ENCODE results near the gene SMG6.
A peak's percentile ranks its signal among the peaks of the same experiment; 100 is the strongest.

The SMG6 gene

DNA sequence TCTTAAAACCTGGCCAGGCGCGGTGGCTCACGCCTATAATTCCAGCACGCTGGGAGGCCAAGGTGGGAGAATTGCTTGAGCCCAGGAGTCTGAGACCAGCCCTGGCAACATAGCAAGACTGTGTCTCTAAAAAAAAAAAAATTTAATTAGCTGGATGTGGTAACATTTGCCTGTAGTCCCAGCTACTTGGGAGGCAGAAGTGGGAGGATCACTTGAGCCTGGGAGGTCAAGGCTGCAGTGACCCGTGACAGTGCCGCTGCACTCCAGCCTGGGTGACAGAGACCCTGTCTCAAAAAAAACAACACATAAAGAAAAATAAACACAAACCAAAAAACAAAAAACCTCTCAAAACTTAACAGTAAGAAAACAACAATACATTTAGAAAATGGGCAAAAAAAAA lies 106.3 kb downstream of the SMG6 start:
- Histone ChIP-seq H3K36me3 (ENCODE audit: control insufficient read depth, insufficient read depth, low read length) (0 out of 2 replicates have a peak, but pooled peaks cover 5% of the 10 kb centered on the region), H3K27me3 (ENCODE audit: control insufficient read depth, insufficient read depth, low read length) (no peaks in the 10 kb centered on the region), H3K4me3 (ENCODE audit: low read depth, low read length) (no peak overlapping the region), H3K9me3 (ENCODE audit: control insufficient read depth, insufficient read depth, low read length) (no peaks in the 10 kb centered on the region), H3K4me1 (ENCODE audit: control insufficient read depth, insufficient read depth, low read length) (peaks cover 11% of the 10 kb centered on the region), H3K27ac (ENCODE audit: low read depth, low read length) (no peak overlapping the region), H3K9ac (ENCODE audit: low read depth, low read length) (no peak overlapping the region)

DNA sequence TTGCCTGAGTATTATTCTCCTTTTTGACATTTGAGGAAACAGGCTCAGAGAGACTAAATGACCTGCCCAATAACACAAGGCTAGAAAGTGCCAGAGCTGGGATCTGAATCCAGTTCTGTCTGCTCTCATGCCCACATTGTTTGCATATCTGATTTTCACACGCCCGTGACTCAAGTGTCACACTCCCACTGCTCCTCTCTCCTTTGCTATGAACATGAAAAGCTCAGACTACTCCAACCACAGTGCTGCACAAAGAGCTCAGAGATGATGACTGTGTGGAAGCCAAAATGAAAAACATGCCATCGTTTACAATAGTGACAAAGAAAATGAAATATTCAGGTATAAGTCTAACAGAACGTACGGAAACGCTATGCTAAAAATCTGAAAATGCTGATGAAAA lies 107.9 kb downstream of the SMG6 start:
- no peak overlapping the region for H3K4me3 ChIP-seq (ENCODE audit: low read depth, low read length)
- no peaks in the 10 kb centered on the region for H3K27me3 ChIP-seq (ENCODE audit: control insufficient read depth, insufficient read depth, low read length)
- no peaks in the 10 kb centered on the region for H3K9me3 ChIP-seq (ENCODE audit: control insufficient read depth, insufficient read depth, low read length)
- H3K9ac ChIP-seq (ENCODE audit: low read depth, low read length), result no peak overlapping the region
- H3K36me3 ChIP-seq (ENCODE audit: control insufficient read depth, insufficient read depth, low read length), result 0 out of 2 replicates have a peak, but pooled peaks cover 5% of the 10 kb centered on the region
- H3K4me1 ChIP-seq (ENCODE audit: control insufficient read depth, insufficient read depth, low read length), result peaks cover 16% of the 10 kb centered on the region
- no peak overlapping the region for H3K27ac ChIP-seq (ENCODE audit: low read depth, low read length)

DNA sequence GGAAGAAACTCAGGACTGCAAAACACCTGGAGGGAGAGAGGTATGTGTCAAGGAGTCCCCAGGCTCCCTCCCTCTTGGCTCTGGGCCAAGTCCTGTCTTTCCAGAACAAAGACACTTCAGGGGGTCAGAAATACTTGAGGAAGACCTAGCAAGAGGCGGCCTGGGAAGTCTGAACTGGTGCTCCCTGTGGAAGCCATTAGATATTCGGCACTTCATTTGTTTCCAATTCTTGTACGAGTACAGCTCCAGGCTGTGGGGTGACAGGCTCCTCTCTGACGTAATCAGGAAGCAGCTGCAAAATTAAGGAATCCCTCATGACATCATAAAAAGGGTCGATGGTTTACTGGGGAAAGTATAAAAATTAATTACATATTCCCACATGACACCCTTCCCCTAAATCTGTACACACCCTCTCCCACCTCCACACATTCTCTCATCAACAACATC lies 108.7 kb downstream of the SMG6 start:
- no peaks in the 10 kb centered on the region for H3K27me3 ChIP-seq (ENCODE audit: control insufficient read depth, insufficient read depth, low read length)
- no peaks in the 10 kb centered on the region for H3K9me3 ChIP-seq (ENCODE audit: control insufficient read depth, insufficient read depth, low read length)
- no peak overlapping the region for H3K9ac ChIP-seq (ENCODE audit: low read depth, low read length)
- H3K36me3 ChIP-seq (ENCODE audit: control insufficient read depth, insufficient read depth, low read length), result 0 out of 2 replicates have a peak, but pooled peaks cover 5% of the 10 kb centered on the region
- peaks cover 16% of the 10 kb centered on the region for H3K4me1 ChIP-seq (ENCODE audit: control insufficient read depth, insufficient read depth, low read length)
- H3K4me3 ChIP-seq (ENCODE audit: low read depth, low read length), result no peak overlapping the region
- H3K27ac ChIP-seq (ENCODE audit: low read depth, low read length), result peak overlapping the region; percentile 65

DNA sequence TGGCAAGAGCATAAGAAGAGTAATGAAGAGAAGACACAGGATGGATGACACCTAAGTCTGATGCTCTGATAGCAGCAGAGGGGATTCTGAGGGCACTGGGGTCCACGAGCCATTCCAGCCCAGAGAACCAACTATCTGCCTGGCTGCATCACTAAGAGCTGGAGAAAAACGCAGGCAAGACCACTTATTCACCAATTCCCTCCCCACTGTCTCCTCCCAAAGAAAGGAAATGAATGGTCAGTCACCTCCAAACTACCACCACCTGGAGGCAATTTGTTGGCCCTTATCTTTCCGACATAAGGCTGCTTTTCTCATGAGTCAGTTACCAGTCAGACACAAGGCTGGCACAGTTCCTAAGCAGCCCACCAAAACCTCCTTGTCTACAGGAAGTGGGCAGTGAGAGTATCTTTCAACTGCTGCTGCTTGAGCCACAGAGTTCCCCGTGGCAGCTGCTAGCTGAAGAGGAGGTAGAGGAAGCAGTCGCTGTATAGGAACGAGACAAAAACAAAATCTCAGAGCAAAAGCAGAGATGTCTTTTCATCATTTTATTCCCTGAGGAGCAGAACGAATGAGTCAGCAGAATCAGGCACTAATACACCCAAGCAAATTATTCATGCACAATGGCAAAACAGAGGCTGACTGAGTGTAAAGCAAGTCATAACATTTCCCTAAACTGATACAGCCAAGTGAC lies 111.1 kb downstream of the SMG6 start:
- no peak overlapping the region for H3K9ac ChIP-seq (ENCODE audit: low read depth, low read length)
- 0 out of 2 replicates have a peak, but pooled peaks cover 5% of the 10 kb centered on the region for H3K36me3 ChIP-seq (ENCODE audit: control insufficient read depth, insufficient read depth, low read length)
- H3K4me3 ChIP-seq (ENCODE audit: low read depth, low read length), result no peak overlapping the region
- peaks cover 16% of the 10 kb centered on the region for H3K4me1 ChIP-seq (ENCODE audit: control insufficient read depth, insufficient read depth, low read length)
- H3K27ac ChIP-seq (ENCODE audit: low read depth, low read length), result no peak overlapping the region
- H3K9me3 ChIP-seq (ENCODE audit: control insufficient read depth, insufficient read depth, low read length), result no peaks in the 10 kb centered on the region
- H3K27me3 ChIP-seq (ENCODE audit: control insufficient read depth, insufficient read depth, low read length), result no peaks in the 10 kb centered on the region

DNA sequence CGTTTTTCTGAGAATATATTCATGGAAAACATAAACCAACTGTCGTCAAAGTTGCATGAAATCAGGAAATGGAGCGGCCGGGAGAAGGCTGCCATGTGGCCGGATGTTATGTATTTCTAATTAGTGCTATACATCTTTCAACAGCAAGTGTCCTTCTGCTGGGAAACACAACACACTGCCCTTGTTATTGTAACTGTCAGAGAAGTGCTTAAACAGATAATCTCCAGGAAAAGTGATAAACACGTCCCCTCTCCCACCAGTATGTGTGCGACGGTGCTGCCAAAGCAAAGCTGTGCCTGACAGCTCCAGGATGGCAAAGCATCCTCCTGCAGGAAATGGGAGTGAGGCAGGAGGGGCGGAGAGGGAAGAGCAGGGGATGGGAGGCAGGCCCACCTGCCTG lies 111.8 kb downstream of the SMG6 start:
- H3K27ac ChIP-seq (ENCODE audit: low read depth, low read length), result no peak overlapping the region
- H3K9me3 ChIP-seq (ENCODE audit: control insufficient read depth, insufficient read depth, low read length), result no peaks in the 10 kb centered on the region
- H3K36me3 ChIP-seq (ENCODE audit: control insufficient read depth, insufficient read depth, low read length), result peaks cover 10% of the 10 kb centered on the region
- H3K27me3 ChIP-seq (ENCODE audit: control insufficient read depth, insufficient read depth, low read length), result no peaks in the 10 kb centered on the region
- no peak overlapping the region for H3K4me3 ChIP-seq (ENCODE audit: low read depth, low read length)
- peaks cover 16% of the 10 kb centered on the region for H3K4me1 ChIP-seq (ENCODE audit: control insufficient read depth, insufficient read depth, low read length)
- H3K9ac ChIP-seq (ENCODE audit: low read depth, low read length), result no peak overlapping the region

DNA sequence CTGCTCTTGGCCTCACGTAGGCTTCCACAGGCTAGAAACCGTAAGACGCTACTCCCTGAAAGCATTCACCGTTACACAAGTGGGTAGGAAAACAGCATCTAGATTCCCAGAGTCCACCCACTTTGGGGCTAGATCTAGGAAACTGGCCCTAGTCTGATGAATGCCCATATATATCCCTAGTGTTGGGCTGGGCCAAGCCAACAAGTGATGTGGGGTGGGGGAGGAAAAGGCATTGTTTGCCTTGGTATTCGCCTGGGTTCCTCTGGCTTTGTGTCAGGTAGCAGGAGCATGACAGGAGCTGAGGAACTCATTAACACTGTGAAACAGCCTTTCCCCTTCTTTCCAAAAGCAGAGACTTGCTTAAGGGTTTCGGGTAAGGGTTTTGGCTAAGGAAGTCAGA lies 112.4 kb downstream of the SMG6 start:
- Histone ChIP-seq H3K9me3 (ENCODE audit: control insufficient read depth, insufficient read depth, low read length) (no peaks in the 10 kb centered on the region), H3K36me3 (ENCODE audit: control insufficient read depth, insufficient read depth, low read length) (peaks cover 16% of the 10 kb centered on the region), H3K27me3 (ENCODE audit: control insufficient read depth, insufficient read depth, low read length) (no peaks in the 10 kb centered on the region), H3K27ac (ENCODE audit: low read depth, low read length) (no peak overlapping the region), H3K9ac (ENCODE audit: low read depth, low read length) (no peak overlapping the region), H3K4me3 (ENCODE audit: low read depth, low read length) (no peak overlapping the region), H3K4me1 (ENCODE audit: control insufficient read depth, insufficient read depth, low read length) (peaks cover 16% of the 10 kb centered on the region)

DNA sequence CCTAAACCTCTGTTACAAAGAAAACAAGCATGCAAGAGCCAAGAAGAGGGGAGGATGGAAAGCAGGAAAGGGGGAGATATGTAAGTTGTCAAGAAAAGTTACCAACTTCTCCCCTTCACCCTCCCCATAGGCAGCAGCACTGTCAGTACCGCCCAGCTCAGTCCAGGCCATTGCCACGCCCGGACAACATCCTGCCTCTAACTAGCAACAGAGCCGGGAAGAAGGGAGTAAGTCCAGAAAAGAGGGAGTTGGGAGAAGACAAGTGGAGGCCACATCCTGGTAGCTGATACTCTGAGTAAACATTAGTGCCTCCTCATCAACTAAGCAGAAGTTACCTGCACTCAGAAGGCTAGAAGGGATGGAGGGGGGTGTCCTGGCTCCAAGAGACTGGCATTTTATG lies 113.6 kb downstream of the SMG6 start:
- Histone ChIP-seq H3K27me3 (ENCODE audit: control insufficient read depth, insufficient read depth, low read length) (no peaks in the 10 kb centered on the region), H3K27ac (ENCODE audit: low read depth, low read length) (no peak overlapping the region), H3K4me1 (ENCODE audit: control insufficient read depth, insufficient read depth, low read length) (peaks cover 12% of the 10 kb centered on the region), H3K9ac (ENCODE audit: low read depth, low read length) (no peak overlapping the region), H3K4me3 (ENCODE audit: low read depth, low read length) (no peak overlapping the region), H3K36me3 (ENCODE audit: control insufficient read depth, insufficient read depth, low read length) (peaks cover 24% of the 10 kb centered on the region), H3K9me3 (ENCODE audit: control insufficient read depth, insufficient read depth, low read length) (no peaks in the 10 kb centered on the region)

DNA sequence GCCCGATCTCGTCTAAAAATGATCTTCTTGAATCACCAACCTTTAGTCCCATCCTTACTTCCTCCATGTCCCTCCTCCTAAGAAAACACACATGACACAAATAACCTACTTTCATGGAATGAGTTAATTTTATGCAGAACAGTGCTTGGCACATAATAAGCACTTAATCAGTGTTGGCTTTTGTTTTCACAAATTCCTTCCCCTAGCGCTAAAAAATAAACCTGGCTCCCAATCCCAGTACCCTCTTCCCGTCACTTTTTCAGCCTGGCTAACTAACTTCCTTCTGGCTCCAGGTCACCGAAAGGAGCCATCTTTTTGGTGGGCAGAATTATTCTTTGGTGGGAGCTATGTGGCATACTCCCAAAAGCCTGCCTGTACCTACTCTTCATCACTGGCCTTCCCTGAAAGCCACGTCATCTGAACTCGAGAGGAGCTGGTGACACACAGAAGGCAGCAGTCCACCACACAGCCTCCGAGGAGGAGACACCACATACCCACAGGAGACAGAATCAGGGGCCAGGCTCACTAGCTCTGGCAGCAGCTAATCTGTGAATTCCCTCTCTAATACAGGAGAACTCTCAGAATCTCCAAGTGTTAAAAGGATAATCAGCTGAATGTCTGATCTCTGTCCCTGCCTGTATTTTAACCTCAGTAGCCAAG lies 114.5 kb downstream of the SMG6 start:
- peaks cover 24% of the 10 kb centered on the region for H3K36me3 ChIP-seq (ENCODE audit: control insufficient read depth, insufficient read depth, low read length)
- no peaks in the 10 kb centered on the region for H3K9me3 ChIP-seq (ENCODE audit: control insufficient read depth, insufficient read depth, low read length)
- H3K9ac ChIP-seq (ENCODE audit: low read depth, low read length), result no peak overlapping the region
- no peak overlapping the region for H3K27ac ChIP-seq (ENCODE audit: low read depth, low read length)
- no peak overlapping the region for H3K4me3 ChIP-seq (ENCODE audit: low read depth, low read length)
- no peaks in the 10 kb centered on the region for H3K27me3 ChIP-seq (ENCODE audit: control insufficient read depth, insufficient read depth, low read length)
- peaks cover 5% of the 10 kb centered on the region; the same call in 1 of the 2 replicates for H3K4me1 ChIP-seq (ENCODE audit: control insufficient read depth, insufficient read depth, low read length)

DNA sequence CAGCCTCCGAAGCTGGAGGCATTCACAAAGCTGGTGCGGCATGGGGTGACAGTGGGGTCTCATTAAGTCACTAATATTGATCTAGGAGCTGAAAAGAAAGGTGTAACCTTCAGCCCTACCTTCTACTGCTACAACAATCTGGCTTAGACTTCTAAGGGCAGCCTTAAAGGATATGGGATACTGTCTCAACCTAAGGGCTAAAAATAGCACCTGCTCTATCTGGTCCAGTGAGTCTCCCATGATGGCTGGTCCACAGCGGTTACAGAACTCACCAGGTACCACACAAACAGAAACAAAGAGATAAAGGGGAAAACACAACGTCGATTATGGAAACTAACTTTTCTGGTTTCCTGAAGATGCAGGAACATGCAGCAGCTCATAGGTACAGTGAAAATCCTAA lies 115.8 kb downstream of the SMG6 start:
- H3K36me3 ChIP-seq (ENCODE audit: control insufficient read depth, insufficient read depth, low read length), result peaks cover 21% of the 10 kb centered on the region
- no peak overlapping the region for H3K9ac ChIP-seq (ENCODE audit: low read depth, low read length)
- H3K4me3 ChIP-seq (ENCODE audit: low read depth, low read length), result no peak overlapping the region
- no peaks in the 10 kb centered on the region for H3K9me3 ChIP-seq (ENCODE audit: control insufficient read depth, insufficient read depth, low read length)
- peaks cover 5% of the 10 kb centered on the region; the same call in 1 of the 2 replicates for H3K4me1 ChIP-seq (ENCODE audit: control insufficient read depth, insufficient read depth, low read length)
- no peaks in the 10 kb centered on the region for H3K27me3 ChIP-seq (ENCODE audit: control insufficient read depth, insufficient read depth, low read length)
- no peak overlapping the region for H3K27ac ChIP-seq (ENCODE audit: low read depth, low read length)

DNA sequence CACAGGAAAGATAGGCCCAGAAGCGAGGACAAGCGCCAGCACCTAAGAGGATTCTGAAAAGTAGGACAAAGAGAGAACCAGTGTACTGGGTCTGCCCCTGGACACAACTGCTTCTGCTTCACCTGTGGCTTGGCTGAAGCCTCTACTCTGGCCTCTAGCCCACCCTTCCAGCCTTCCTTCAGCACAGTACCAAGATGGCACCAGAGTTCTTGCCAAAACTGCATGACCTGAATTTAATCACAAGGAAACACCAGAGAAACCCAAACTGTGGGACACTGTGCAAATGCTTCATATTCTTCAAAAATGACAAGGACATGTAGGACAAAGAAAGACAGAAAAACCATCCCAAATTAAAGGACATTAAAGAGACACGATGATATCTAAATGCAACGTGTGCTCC lies 116.6 kb downstream of the SMG6 start:
- peaks cover 26% of the 10 kb centered on the region for H3K36me3 ChIP-seq (ENCODE audit: control insufficient read depth, insufficient read depth, low read length)
- H3K9me3 ChIP-seq (ENCODE audit: control insufficient read depth, insufficient read depth, low read length), result no peaks in the 10 kb centered on the region
- no peak overlapping the region for H3K4me3 ChIP-seq (ENCODE audit: low read depth, low read length)
- H3K4me1 ChIP-seq (ENCODE audit: control insufficient read depth, insufficient read depth, low read length), result peaks cover 6% of the 10 kb centered on the region
- H3K27me3 ChIP-seq (ENCODE audit: control insufficient read depth, insufficient read depth, low read length), result no peaks in the 10 kb centered on the region
- no peak overlapping the region for H3K9ac ChIP-seq (ENCODE audit: low read depth, low read length)
- no peak overlapping the region for H3K27ac ChIP-seq (ENCODE audit: low read depth, low read length)

Data from HUES48 (cell line).